ENCODE results near the gene TST. TPM values are rescaled to one million over a fixed set of nuclear protein-coding genes. Genes with fewer than 3 reads are reported as not detected.

The TST gene
- total and polyA plus RNA-seq, 9 of the 15 experiments (the other 6 are each of a cell fraction or from before 2014, with no cell fraction given): 1.4 to 26.9 (median 12.4) TPM

GRCh38 chr22:37019309-37020191 lies at the start of gene TST, which contains the start of gene MPST (continued):
- TF ChIP-seq MAFG (tag; conservative IDR thresholded peaks at IDR 0.05) (no peak), SLC30A9 (CRISPR knock-in tag; IDR thresholded peaks at IDR 0.05) (no peak), GABPB2 (CRISPR knock-in tag; conservative IDR thresholded peaks at IDR 0.05) (no peak), SAFB (IDR thresholded peaks at IDR 0.05; ENCODE audit: borderline replicate concordance, low read depth, low read length) (peak; percentile 38; the same call in 1 of the 2 replicates), CXXC5 (CRISPR knock-in tag; IDR thresholded peaks at IDR 0.05) (peak; percentile 64), KDM1A (IDR thresholded peaks at IDR 0.05) (no peak), UBTF (IDR thresholded peaks at IDR 0.05; ENCODE audit: borderline replicate concordance in 1 of 2, low read depth in 2 of 2, low read length in 2 of 2) (peak; percentile 67 to 77; a peak in 2 of 4 replicates), PRDM10 (IDR thresholded peaks at IDR 0.05; ENCODE audit: partially characterized antibody) (peak; percentile 92), PRPF4 (IDR thresholded peaks at IDR 0.05; ENCODE audit: insufficient read depth, low read depth, low read length, poor library complexity, severe bottlenecking) (no peak), DNMT1 (IDR thresholded peaks at IDR 0.05) (no peak), SMAD2 (IDR thresholded peaks at IDR 0.05; ENCODE audit: low read depth, low read length) (no peak), SMAD4 (CRISPR knock-in tag; conservative IDR thresholded peaks at IDR 0.05) (0 out of 2 replicates have a peak, but pooled peaks have one; percentile 14), ATF7 (IDR thresholded peaks at IDR 0.05) (peak; percentile 91; the same call in 1 of the 2 replicates), ZBTB7A (IDR thresholded peaks at IDR 0.05; ENCODE audit: borderline replicate concordance, control insufficient read depth, low read depth, low read length) (peak; percentile 74; the same call in 1 of the 2 replicates), MBD2 (IDR thresholded peaks at IDR 0.05; ENCODE audit: borderline replicate concordance, low read depth) (no peak), NONO (IDR thresholded peaks at IDR 0.05; ENCODE audit: low read depth in 2 of 2, low read length in 1 of 2) (peak in 1 of 2 experiments; percentile 100; a peak in 2 of 4 replicates), SPI1 (IDR thresholded peaks at IDR 0.05; ENCODE audit: borderline replicate concordance, low read depth, low read length) (no peak), MXD1 (CRISPR knock-in tag; IDR thresholded peaks at IDR 0.05; ENCODE audit: borderline replicate concordance, poor library complexity, severe bottlenecking) (no peak), GATAD2B (IDR thresholded peaks at IDR 0.05; ENCODE audit: borderline replicate concordance) (peak; percentile 83; the same call in 1 of the 2 replicates), TCF7L2 (IDR thresholded peaks at IDR 0.05; ENCODE audit: low read depth, low read length) (peak; percentile 81)

Data from K562 (cell line).